Caco-2 (cell line): Measurements from ENCODE around the gene NECAB2. TPM values are rescaled to one million over a fixed set of nuclear protein-coding genes. Genes with fewer than 3 reads are reported as not detected.

Experiments used
- BruUV-seq: library from RNA; stranded (reverse); fragments of 400-500 nt; replicated peaks from 2 replicates; lab custom pipeline; 2021; lab: Mats Ljungman, UMichigan
- CTCF ChIA-PET: fragments of 300-600 bp; sonication (Branson Sonifier 250); formaldehyde crosslinking; loops from one replicate; lab custom pipeline; 2022; ENCODE audit warnings: antibody characterized with exemption; lab: Charles Lee
- POLR2A ChIA-PET: fragments of 300-600 bp; sonication (Branson Sonifier 250); formaldehyde crosslinking; loops from one replicate; lab custom pipeline; 2022; ENCODE audit warnings: antibody characterized with exemption; lab: Charles Lee
- DNase-seq, 2 experiments: peaks; one replicate each; pipeline versions ENCODE4 v3.0.0 to v3.0.0-alpha.2; 2020 to 2022
- H3K27me3 ChIP-seq: replicated peaks from 2 replicates; pipeline ENCODE4 v1.6.0; 2011; ENCODE audit warnings: low read length; ENCODE audit not compliant: control insufficient read depth, insufficient read depth
- H3K36me3 ChIP-seq: 2 replicates; pipeline ENCODE4 v1.5.1; 2011; ENCODE audit warnings: low read length; ENCODE audit not compliant: control insufficient read depth, insufficient read depth
- H3K4me1 ChIP-seq: fragments of 250-450 bp; sonication (Bioruptor Pico); 2 replicates; pipeline ENCODE4 v1.5.1; 2020; ENCODE audit warnings: mild to moderate bottlenecking
- H3K4me3 ChIP-seq: 2 replicates; pipeline ENCODE4 v1.5.1; 2011; ENCODE audit warnings: low read depth, mild to moderate bottlenecking, control low read depth, low read length
- H3K9me3 ChIP-seq: fragments of 250-450 bp; sonication (Bioruptor Pico); 2 replicates; pipeline ENCODE4 v1.5.1; 2020; ENCODE audit warnings: mild to moderate bottlenecking, moderate library complexity
- H3K27ac Mint-ChIP-seq: one replicate; pipeline ENCODE4 v1.8.0; 2022; ENCODE audit warnings: mixed read lengths; ENCODE audit not compliant: unreplicated experiment
- H3K27me3 Mint-ChIP-seq: one replicate; pipeline ENCODE4 v1.8.0; 2022; ENCODE audit warnings: mixed read lengths; ENCODE audit not compliant: insufficient read depth, unreplicated experiment
- H3K36me3 Mint-ChIP-seq: one replicate; pipeline ENCODE4 v1.8.0; 2022; ENCODE audit warnings: mild to moderate bottlenecking, mixed read lengths; ENCODE audit not compliant: insufficient read depth, unreplicated experiment
- H3K4me1 Mint-ChIP-seq: one replicate; pipeline ENCODE4 v1.8.0; 2022; ENCODE audit warnings: low read depth, mixed read lengths; ENCODE audit not compliant: unreplicated experiment
- H3K4me3 Mint-ChIP-seq: one replicate; pipeline ENCODE4 v1.8.0; 2022; ENCODE audit warnings: mild to moderate bottlenecking, moderate library complexity, mixed read lengths; ENCODE audit not compliant: unreplicated experiment
- H3K9me3 Mint-ChIP-seq: one replicate; pipeline ENCODE4 v1.8.0; 2022; ENCODE audit warnings: mixed read lengths; ENCODE audit not compliant: unreplicated experiment
- CTCF ChIP-seq, 2 experiments: fragments of 200-600 bp in 1 of 2; IDR thresholded peaks; 1 replicate in 1 of 2; 2 replicates in 1 of 2; pipeline versions ENCODE4 v1.5.1 to v1.8.0; 2011 to 2022; ENCODE audit warnings: antibody characterized with exemption in 1 of 2, control low read depth in 1 of 2, inconsistent platforms in 1 of 2, low read depth in 1 of 2, low read length in 1 of 2, mild to moderate bottlenecking in 1 of 2, moderate library complexity in 1 of 2; ENCODE audit not compliant: insufficient read depth in 1 of 2, severe bottlenecking in 1 of 2, unreplicated experiment in 1 of 2
- intact Hi-C: fragments of 100-400 bp; cut with micrococcal nuclease; formaldehyde crosslinking; loops from one replicate; pipeline ENCODE4 v1.10.0; 2022; ENCODE audit not compliant: unreplicated experiment
- total RNA-seq: library from RNA; stranded (reverse); gene quantifications from 2 replicates; pipeline ENCODE4 v1.2.3, GENCODE V29; 2022

NECAB2 gene
- total RNA-seq, 1 experiment from 2014 or later = 0.68 TPM

DNA sequence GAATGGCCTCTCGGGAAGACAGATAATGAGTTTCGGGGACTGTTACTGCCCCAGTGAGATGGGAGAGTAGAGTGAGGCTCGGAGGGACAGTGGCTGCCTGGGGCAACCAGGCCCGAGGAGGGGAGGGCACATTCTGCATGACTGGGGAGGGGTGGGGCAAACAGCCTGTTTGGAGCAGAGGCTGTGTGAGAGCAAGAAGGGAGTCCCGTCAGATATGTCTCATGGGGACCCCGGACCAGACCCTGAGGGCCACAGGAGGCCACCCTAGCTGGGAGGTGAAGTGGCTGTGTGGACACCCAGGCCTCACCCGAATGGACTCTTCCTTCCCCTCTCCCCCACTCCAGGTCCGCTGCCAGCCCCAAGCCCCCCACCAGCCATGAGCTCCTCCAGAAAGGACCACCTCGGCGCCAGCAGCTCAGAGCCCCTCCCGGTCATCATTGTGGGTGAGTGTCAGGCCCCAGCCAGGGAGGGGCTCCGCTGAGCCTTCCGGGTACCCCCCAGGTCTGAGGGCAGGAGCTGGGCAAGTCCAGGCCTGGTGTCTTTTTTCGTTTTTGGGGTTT is 10.7 kb upstream of the NECAB2 start:
- H3K4me3 ChIP-seq = no peak overlapping the region
- peaks cover 47% of the 10 kb centered on the region for H3K36me3 Mint-ChIP-seq
- H3K4me1 Mint-ChIP-seq = peaks cover 12% of the 10 kb centered on the region
- no peaks in the 10 kb centered on the region for H3K9me3 ChIP-seq
- no peaks in the 10 kb centered on the region for H3K9me3 Mint-ChIP-seq
- POLR2A ChIA-PET = no interaction called here
- H3K4me1 ChIP-seq = peaks cover 12% of the 10 kb centered on the region
- no peak overlapping the region for H3K4me3 Mint-ChIP-seq
- H3K27ac Mint-ChIP-seq = no peak overlapping the region
- intact Hi-C loops = no loop called here
- H3K27me3 ChIP-seq = no peaks in the 10 kb centered on the region
- H3K27me3 Mint-ChIP-seq = no peaks in the 10 kb centered on the region
- no peak for TF ChIP-seq CTCF (IDR thresholded peaks at IDR 0.05; ENCODE audit: insufficient read depth in 1 of 2, low read depth in 1 of 2, low read length in 1 of 2, severe bottlenecking in 1 of 2, unreplicated experiment in 1 of 2)
- BruUV-seq = no TSS peak
- CTCF ChIA-PET = interaction anchor here (0.6 to 2.4 kb wide), 11 partner anchors 10 to 112 kb away, joined by 3 to 37 read pairs (median 6); no protein-coding TSS in a partner anchor
- DNase-seq = no peak
- H3K36me3 ChIP-seq = no peaks in the 10 kb centered on the region; the same call in 1 of the 2 replicates

- DNase-seq = no peak
- CTCF ChIA-PET = interaction anchor here (0.6 to 2.4 kb wide), 4 partner anchors 11 to 107 kb away, joined by 4 to 37 read pairs (median 11); no protein-coding TSS in a partner anchor
These were observed 9.8 kb upstream of the NECAB2 start for GRCh38 chr16:83958137-83958845.

More at GRCh38 chr16:83958137-83958845, 9.8 kb upstream of the NECAB2 start:
- Histone ChIP-seq H3K9me3 (no peaks in the 10 kb centered on the region), H3K4me1 (peaks cover 7% of the 10 kb centered on the region; the same call in 1 of the 2 replicates), H3K36me3 (no peaks in the 10 kb centered on the region; the same call in 1 of the 2 replicates), H3K4me3 (no peak overlapping the region), H3K27me3 (no peaks in the 10 kb centered on the region)
- H3K4me3 Mint-ChIP-seq = no peak overlapping the region
- no peak for TF ChIP-seq CTCF (IDR thresholded peaks at IDR 0.05; ENCODE audit: insufficient read depth in 1 of 2, low read depth in 1 of 2, low read length in 1 of 2, severe bottlenecking in 1 of 2, unreplicated experiment in 1 of 2)
- peaks cover 12% of the 10 kb centered on the region for H3K4me1 Mint-ChIP-seq
- no TSS peak for BruUV-seq
- H3K27me3 Mint-ChIP-seq = no peaks in the 10 kb centered on the region
- intact Hi-C loops = no loop called here
- no peak overlapping the region for H3K27ac Mint-ChIP-seq
- H3K36me3 Mint-ChIP-seq = peaks cover 47% of the 10 kb centered on the region
- H3K9me3 Mint-ChIP-seq = no peaks in the 10 kb centered on the region
- POLR2A ChIA-PET = no interaction called here
